Thymus (tissue), 11 donors: ENCODE data around the gene STARD3. TPM values are rescaled to one million over a fixed set of nuclear protein-coding genes. Genes with fewer than 3 reads are reported as not detected.

ENCODE experiments used
- DNase-seq, 9 donors: peaks; one replicate each; pipeline ENCODE4 v3.0.0-alpha.2; 2013; ENCODE audit warnings: low spot score in 9 of 9, low read depth in 6 of 9, missing footprints in 1 of 9
- H3K27ac ChIP-seq, 2 donors: one replicate each; pipeline ENCODE4 v1.5.1; 2013; ENCODE audit warnings: control low read depth in 1 of 2, low read depth in 1 of 2, low read length in 1 of 2, mild to moderate bottlenecking in 1 of 2, moderate library complexity in 1 of 2
- H3K27me3 ChIP-seq, 2 donors: one replicate each; pipeline ENCODE4 v1.5.1; 2013; ENCODE audit warnings: low read length in 1 of 2; ENCODE audit not compliant: control insufficient read depth in 2 of 2, insufficient read depth in 1 of 2
- H3K36me3 ChIP-seq, 2 donors: one replicate each; pipeline ENCODE4 v1.5.1; 2013; ENCODE audit warnings: low read length in 1 of 2, mild to moderate bottlenecking in 1 of 2, moderate library complexity in 1 of 2; ENCODE audit not compliant: control insufficient read depth in 2 of 2, insufficient read depth in 2 of 2
- H3K4me1 ChIP-seq, 2 donors: one replicate each; pipeline ENCODE4 v1.5.1; 2013; ENCODE audit warnings: low read length in 2 of 2; ENCODE audit not compliant: control insufficient read depth in 2 of 2, insufficient read depth in 2 of 2
- H3K4me3 ChIP-seq, 2 donors: one replicate each; pipeline ENCODE4 v1.5.1; 2013; ENCODE audit warnings: low read length in 2 of 2, control low read depth in 1 of 2, mild to moderate bottlenecking in 1 of 2
- H3K9me3 ChIP-seq, 2 donors: one replicate each; pipeline ENCODE4 v1.5.1; 2013; ENCODE audit warnings: low read length in 1 of 2, mild to moderate bottlenecking in 1 of 2; ENCODE audit not compliant: control insufficient read depth in 2 of 2, insufficient read depth in 1 of 2
- WGBS: extraction: QIAGEN DNeasy Blood & Tissue Kit; methylation state at CpG from one replicate; pipeline ENCODE4 v1.1.7; 2013; 5-methylcytosine and 5-hydroxymethylcytosine counted together
- polyA plus RNA-seq: library from polyadenylated mRNA; stranded (reverse); fragments of 200-250 nt; gene quantifications from one replicate; pipeline ENCODE4 v1.2.3, GENCODE V29; 2013
- total RNA-seq: library from RNA; stranded (reverse); fragments of 120-200 nt; gene quantifications from one replicate; pipeline ENCODE4 v1.2.4, GENCODE V29; 2013
- donor health status: healthy.

The STARD3 gene
- total and polyA plus RNA-seq, 2 donors: 15.1 to 113 TPM

DNA sequence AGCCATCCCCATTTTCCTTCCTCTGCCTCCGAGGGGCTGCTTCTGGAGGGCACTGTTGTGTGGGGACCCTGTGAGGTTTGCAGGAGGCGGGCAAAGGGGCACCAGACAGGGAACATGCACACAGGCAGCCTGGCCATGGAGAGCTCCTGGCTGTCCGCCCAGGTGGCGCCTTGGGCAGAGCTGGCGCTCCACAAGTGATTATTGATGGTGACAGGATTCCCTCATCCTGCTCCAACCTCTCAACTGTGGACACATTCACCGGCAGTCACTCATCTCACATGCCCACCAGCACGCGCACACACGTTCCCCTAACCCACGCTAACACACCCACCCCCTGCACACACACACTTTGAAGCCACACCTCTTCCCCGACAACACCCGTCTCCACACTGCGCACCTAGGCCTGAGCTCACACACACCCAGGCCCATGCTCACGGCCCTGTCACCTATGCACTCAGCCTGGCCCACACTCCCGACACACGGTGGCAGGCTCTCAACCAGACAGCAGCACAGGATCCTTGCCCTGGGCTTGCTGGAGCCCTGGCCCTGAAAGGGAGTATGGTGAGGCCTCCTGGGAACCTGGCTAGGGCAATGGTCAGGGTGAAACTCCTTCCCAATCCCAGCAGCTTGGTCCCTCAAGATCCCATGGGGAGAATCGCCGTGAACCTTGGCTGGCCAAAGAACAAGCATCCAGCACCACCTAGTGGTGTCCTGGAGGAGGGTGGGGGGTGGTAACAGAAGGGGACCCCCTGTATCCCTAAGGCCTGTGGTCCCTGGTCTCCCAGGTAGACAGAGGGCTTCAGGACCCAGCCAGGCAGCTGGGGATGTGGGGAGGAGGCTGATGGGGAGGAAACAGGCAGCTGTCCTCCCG, 34.9 kb downstream of the STARD3 start:
- 65% methylated on average over 19 of the region's 19 CpGs for WGBS
- H3K9me3 ChIP-seq: peaks cover 0 to 5% of the 10 kb centered on the region in 2 donors
- H3K36me3 ChIP-seq: no peaks in the 10 kb centered on the region
- DNase-seq: peak in 1 of 9 donors; percentile 47
- no peak overlapping the region for H3K4me3 ChIP-seq
- no peak overlapping the region for H3K27ac ChIP-seq
- peaks cover 20 to 53% of the 10 kb centered on the region in 2 donors for H3K27me3 ChIP-seq
- H3K4me1 ChIP-seq: peaks cover 0 to 36% of the 10 kb centered on the region in 2 donors

GRCh38 chr17:39672522-39673334, 35.8 kb downstream of the STARD3 start:
- Histone ChIP-seq H3K9me3 (no peaks in the 10 kb centered on the region), H3K36me3 (no peaks in the 10 kb centered on the region), H3K4me1 (peaks cover 0 to 35% of the 10 kb centered on the region in 2 donors), H3K4me3 (no peak overlapping the region), H3K27ac (no peak overlapping the region), H3K27me3 (peaks cover 11 to 44% of the 10 kb centered on the region in 2 donors)
- 97% methylated on average over 15 of the region's 15 CpGs for WGBS
- no peak for DNase-seq

- Histone ChIP-seq H3K4me1 (peaks cover 0 to 40% of the 10 kb centered on the region in 2 donors), H3K36me3 (no peaks in the 10 kb centered on the region), H3K4me3 (no peak overlapping the region), H3K27me3 (peaks cover 6 to 36% of the 10 kb centered on the region in 2 donors), H3K27ac (no peak overlapping the region), H3K9me3 (no peaks in the 10 kb centered on the region)
- no peak for DNase-seq
- WGBS: 91% methylated on average over 13 of the region's 13 CpGs
These were observed 36.6 kb downstream of the STARD3 start for GRCh38 chr17:39673335-39674081.

GRCh38 chr17:39674179-39674578, 37.2 kb downstream of the STARD3 start:
- peaks cover 6 to 30% of the 10 kb centered on the region in 2 donors for H3K27me3 ChIP-seq
- no peaks in the 10 kb centered on the region for H3K36me3 ChIP-seq
- no peaks in the 10 kb centered on the region for H3K9me3 ChIP-seq
- H3K27ac ChIP-seq: no peak overlapping the region
- no peak for DNase-seq
- H3K4me1 ChIP-seq: peaks cover 2 to 40% of the 10 kb centered on the region in 2 donors
- no peak overlapping the region for H3K4me3 ChIP-seq
- 96% methylated on average over 5 of the region's 5 CpGs for WGBS

DNA sequence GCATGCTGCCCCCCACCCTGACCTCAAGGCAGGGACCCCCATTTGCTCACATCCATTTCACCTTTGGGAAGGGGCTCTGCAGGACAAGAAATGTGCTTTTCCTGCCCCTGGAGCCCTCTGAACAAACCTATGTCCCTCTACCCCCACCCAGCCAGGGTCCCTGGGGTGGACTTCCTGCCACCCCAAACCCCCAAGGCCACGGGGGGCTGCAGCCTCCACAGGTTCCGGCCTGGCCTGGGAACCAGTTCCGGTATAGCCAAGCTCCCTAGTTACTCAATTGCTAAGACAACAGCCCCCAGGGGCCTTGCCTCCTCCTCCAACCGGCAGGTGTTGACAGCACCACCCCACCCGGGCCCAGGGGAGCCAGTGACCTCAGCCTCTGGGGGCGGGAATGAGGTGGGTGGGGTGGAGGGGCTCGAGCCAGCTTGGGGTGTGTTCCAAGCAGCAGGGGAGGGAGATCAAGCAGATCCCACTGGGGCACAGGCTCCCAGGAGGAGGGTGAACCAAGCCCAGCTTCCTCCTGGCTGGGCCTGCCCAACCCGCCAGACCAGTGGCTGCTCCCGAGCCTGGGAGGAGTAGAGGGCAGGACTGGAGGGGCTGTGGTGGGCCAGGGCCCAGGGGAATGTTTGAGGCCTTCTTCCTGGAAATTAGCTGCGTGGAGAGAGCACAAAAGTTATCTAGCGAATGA, 37.9 kb downstream of the STARD3 start:
- DNase-seq: no peak
- 78% methylated on average over 11 of the region's 11 CpGs for WGBS
- H3K4me3 ChIP-seq: no peak overlapping the region
- H3K27ac ChIP-seq: no peak overlapping the region
- peaks cover 9 to 47% of the 10 kb centered on the region in 2 donors for H3K4me1 ChIP-seq
- H3K27me3 ChIP-seq: peaks cover 0 to 23% of the 10 kb centered on the region in 2 donors
- peaks cover 0 to 3% of the 10 kb centered on the region in 2 donors for H3K9me3 ChIP-seq
- H3K36me3 ChIP-seq: no peaks in the 10 kb centered on the region

DNA sequence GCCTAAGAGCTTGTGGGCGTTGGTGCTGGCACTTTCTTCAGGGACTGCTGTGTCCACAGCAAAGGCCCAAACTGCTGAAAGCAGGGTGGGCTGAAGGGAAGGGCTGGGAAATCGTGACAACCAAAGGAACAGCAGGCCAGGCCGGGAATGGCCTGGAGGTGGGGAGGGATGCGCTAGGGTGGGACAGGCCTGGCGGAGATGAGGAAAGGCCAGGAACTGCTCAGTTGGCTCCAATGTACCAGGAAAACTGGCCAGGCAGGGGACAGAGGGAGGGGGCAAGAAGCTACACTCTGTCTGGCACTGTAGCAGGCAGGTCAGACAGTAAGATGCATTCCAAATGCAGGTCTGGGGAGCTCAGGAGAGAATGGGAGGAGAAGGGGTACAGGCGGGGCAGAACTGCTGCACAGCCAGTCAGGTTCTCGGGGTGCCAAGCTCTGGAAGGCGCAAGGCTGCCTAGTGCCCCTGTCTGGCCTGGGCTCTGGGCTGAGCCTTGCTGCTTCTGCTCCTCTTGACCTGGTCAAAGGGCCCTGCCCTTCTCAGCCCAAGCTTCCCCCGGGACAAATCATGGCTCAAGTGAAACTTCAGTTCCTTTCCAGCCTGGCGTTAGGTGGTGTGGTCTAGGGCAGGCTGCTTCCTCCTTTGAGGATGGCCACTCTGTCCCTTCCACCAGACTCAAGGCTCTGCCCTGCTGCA, 38.6 kb downstream of the STARD3 start:
- peaks cover 12 to 54% of the 10 kb centered on the region in 2 donors for H3K4me1 ChIP-seq
- WGBS: 97% methylated on average over 10 of the region's 10 CpGs

GRCh38 chr17:39676198-39676819, 39.4 kb downstream of the STARD3 start:
- Histone ChIP-seq H3K9me3 (peaks cover 0 to 5% of the 10 kb centered on the region in 2 donors), H3K36me3 (peaks cover 0 to 3% of the 10 kb centered on the region in 2 donors), H3K4me3 (no peak overlapping the region), H3K27ac (no peak overlapping the region), H3K27me3 (peaks cover 0 to 8% of the 10 kb centered on the region in 2 donors), H3K4me1 (peaks cover 12 to 55% of the 10 kb centered on the region in 2 donors)
- 35% methylated on average over 7 of the region's 7 CpGs for WGBS
- DNase-seq: peak in 1 of 9 donors; percentile 44

More for the DNA sequence above, 38.6 kb downstream of the STARD3 start:
- no peaks in the 10 kb centered on the region for H3K36me3 ChIP-seq
- peaks cover 0 to 5% of the 10 kb centered on the region in 2 donors for H3K9me3 ChIP-seq
- H3K27ac ChIP-seq: no peak overlapping the region
- H3K27me3 ChIP-seq: peaks cover 0 to 16% of the 10 kb centered on the region in 2 donors
- no peak overlapping the region for H3K4me3 ChIP-seq
- no peak for DNase-seq
